ENCODE data around the gene TM9SF4.
"Not testable (repeated sequence)": the region's sequence is repeated elsewhere in the genome, so short reads cannot be mapped to it uniquely, and the experiment has no call there.

TM9SF4 gene

GRCh38 chr20:32098786-32099185 is 10.7 kb upstream of the TM9SF4 start:
- DNase-seq = no peak

- no peak for DNase-seq
These were observed 611 bp upstream of the TM9SF4 start for GRCh38 chr20:32108814-32109391.

GRCh38 chr20:32110173-32110704 is 725 bp downstream of the TM9SF4 start:
- DNase-seq = no peak

- DNase-seq = no peak
These were observed 1.2 kb downstream of the TM9SF4 start for GRCh38 chr20:32110727-32111126.

GRCh38 chr20:32111156-32111686 is 1.7 kb downstream of the TM9SF4 start:
- DNase-seq = no peak

- DNase-seq = no peak
These were observed 2.2 kb downstream of the TM9SF4 start for GRCh38 chr20:32111753-32112152.

GRCh38 chr20:32112841-32113240 is 3.3 kb downstream of the TM9SF4 start:
- DNase-seq = no peak

GRCh38 chr20:32113591-32114260 is 4.2 kb downstream of the TM9SF4 start:
- no peak for DNase-seq

- no peak for DNase-seq
These were observed 4.9 kb downstream of the TM9SF4 start for GRCh38 chr20:32114305-32114960.

GRCh38 chr20:32115211-32115767 is 5.8 kb downstream of the TM9SF4 start:
- no peak for DNase-seq

GRCh38 chr20:32116079-32116521 is 6.6 kb downstream of the TM9SF4 start:
- DNase-seq = no peak

GRCh38 chr20:32116796-32117195 is 7.3 kb downstream of the TM9SF4 start:
- not testable (repeated sequence) for DNase-seq

- DNase-seq = not testable (repeated sequence)
These were observed 8.9 kb downstream of the TM9SF4 start for GRCh38 chr20:32118427-32118826.

- DNase-seq = no peak
These were observed 10.2 kb downstream of the TM9SF4 start for GRCh38 chr20:32119734-32120133.

- DNase-seq = not testable (repeated sequence)
These were observed 12.4 kb downstream of the TM9SF4 start for GRCh38 chr20:32121908-32122307.

- no peak for DNase-seq
These were observed 13.6 kb downstream of the TM9SF4 start for GRCh38 chr20:32123088-32123487.

GRCh38 chr20:32124916-32125454 is 15.5 kb downstream of the TM9SF4 start:
- no peak for DNase-seq

GRCh38 chr20:32125506-32125905 is 16.0 kb downstream of the TM9SF4 start:
- DNase-seq = no peak

- DNase-seq = no peak
These were observed 17.4 kb downstream of the TM9SF4 start for GRCh38 chr20:32126919-32127318.

- DNase-seq = no peak
These were observed 17.8 kb downstream of the TM9SF4 start for GRCh38 chr20:32127347-32127746.

GRCh38 chr20:32128167-32128566 is 18.7 kb downstream of the TM9SF4 start:
- no peak for DNase-seq

- DNase-seq = no peak
These were observed 20.3 kb downstream of the TM9SF4 start for GRCh38 chr20:32129863-32130262.

GRCh38 chr20:32130352-32130751 is 20.8 kb downstream of the TM9SF4 start:
- no peak for DNase-seq

Data from activated CD4-positive, alpha-beta T cell treated with anti-CD3 and anti-CD28 coated beads for 4 hours (primary cell).